ENCODE results near the gene PCDHGA10.
A peak's percentile ranks its signal among the peaks of the same experiment; 100 is the strongest.
"Not testable (repeated sequence)": the region's sequence is repeated elsewhere in the genome, so short reads cannot be mapped to it uniquely, and the experiment has no call there.

Gene PCDHGA10

DNA sequence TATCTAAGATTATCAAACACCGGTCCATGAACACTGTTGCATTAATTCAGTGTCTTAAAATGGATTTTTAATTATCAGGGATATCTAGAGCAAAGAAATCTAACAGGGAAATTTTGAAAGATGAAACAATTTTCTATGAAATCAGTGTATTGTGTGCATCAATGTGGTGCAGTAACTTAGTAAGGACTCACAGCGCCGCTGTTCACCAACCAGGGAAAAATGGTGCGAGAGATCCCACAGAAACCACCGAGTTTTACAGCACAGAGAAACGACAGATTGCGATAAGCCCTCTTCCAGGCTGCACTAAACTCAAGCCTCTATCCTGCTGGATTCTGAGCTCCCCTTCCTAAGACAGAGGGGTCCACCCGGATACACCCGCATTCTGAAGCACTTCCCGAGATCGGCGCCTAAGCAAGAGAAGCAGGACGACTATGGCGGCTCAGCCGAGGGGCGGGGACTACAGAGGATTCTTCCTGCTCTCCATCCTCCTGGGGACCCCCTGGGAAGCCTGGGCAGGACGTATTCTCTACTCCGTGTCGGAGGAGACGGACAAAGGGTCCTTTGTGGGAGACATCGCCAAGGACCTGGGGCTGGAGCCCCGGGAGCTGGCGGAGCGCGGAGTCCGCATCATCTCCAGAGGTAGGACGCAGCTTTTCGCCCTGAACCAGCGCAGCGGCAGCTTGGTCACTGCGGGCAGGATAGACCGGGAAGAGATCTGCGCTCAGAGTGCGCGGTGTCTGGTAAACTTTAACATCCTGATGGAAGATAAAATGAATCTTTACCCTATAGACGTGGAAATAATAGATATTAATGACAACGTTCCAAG, 30.1 kb upstream of the PCDHGA10 start, which contains the start of gene PCDHGA7:
TSS of gene PCDHGA7 (plus strand) at position 274 of the 826 bp plus-strand sequence. CDS start at position 432, 158 bp downstream.
- Histone ChIP-seq H3K9me3 (ENCODE audit: control insufficient read depth, low read length) (peaks cover 19% of the 10 kb centered on the region), H3K36me3 (ENCODE audit: control insufficient read depth, insufficient read depth, low read length) (no peaks in the 10 kb centered on the region), H3K27ac (ENCODE audit: low read depth, low read length, severe bottlenecking) (no peak within 1 kb of the TSS), H3K4me3 (ENCODE audit: extremely low read depth, insufficient read depth, low read length, poor library complexity, severe bottlenecking) (no peak within 1 kb of the TSS), H3K4me1 (ENCODE audit: control insufficient read depth, insufficient read depth, low read length, poor library complexity, severe bottlenecking) (no peaks in the 10 kb centered on the region)
- 94 to 96% methylated on average over 35 to 36 of the region's 37 CpGs for whole genome bisulfite sequencing, 2 experiments (ENCODE audit: insufficient coverage in 2 of 2)

- Histone ChIP-seq H3K36me3 (ENCODE audit: control insufficient read depth, insufficient read depth, low read length) (no peaks in the 10 kb centered on the region), H3K27ac (ENCODE audit: low read depth, low read length, severe bottlenecking) (no peak overlapping the region), H3K9me3 (ENCODE audit: control insufficient read depth, low read length) (peaks cover 20% of the 10 kb centered on the region), H3K4me3 (ENCODE audit: extremely low read depth, insufficient read depth, low read length, poor library complexity, severe bottlenecking) (no peak overlapping the region), H3K4me1 (ENCODE audit: control insufficient read depth, insufficient read depth, low read length, poor library complexity, severe bottlenecking) (no peaks in the 10 kb centered on the region)
- 95 to 98% methylated on average over 14 to 20 of the region's 21 CpGs for WGBS, 2 experiments (ENCODE audit: insufficient coverage in 2 of 2)
These were observed 29.4 kb upstream of the PCDHGA10 start for GRCh38 chr5:141383345-141383744.

- 94 to 95% methylated on average over 39 to 43 of the region's 43 CpGs for WGBS, 2 experiments (ENCODE audit: insufficient coverage in 2 of 2)
- Histone ChIP-seq H3K9me3 (ENCODE audit: control insufficient read depth, low read length) (peaks cover 31% of the 10 kb centered on the region), H3K27ac (ENCODE audit: low read depth, low read length, severe bottlenecking) (no peak overlapping the region), H3K36me3 (ENCODE audit: control insufficient read depth, insufficient read depth, low read length) (no peaks in the 10 kb centered on the region), H3K4me1 (ENCODE audit: control insufficient read depth, insufficient read depth, low read length, poor library complexity, severe bottlenecking) (no peaks in the 10 kb centered on the region), H3K4me3 (ENCODE audit: extremely low read depth, insufficient read depth, low read length, poor library complexity, severe bottlenecking) (no peak overlapping the region)
These were observed 28.1 kb upstream of the PCDHGA10 start for GRCh38 chr5:141384471-141385267.

GRCh38 chr5:141387557-141388311, 25.1 kb upstream of the PCDHGA10 start, which contains the start of gene PCDHGB4:
TSS of gene PCDHGB4 (plus strand) at chr5:141387698. CDS start at chr5:141387885, 187 bp downstream.
- peak within 1 kb of the TSS; percentile 18 for H3K4me3 ChIP-seq (ENCODE audit: extremely low read depth, insufficient read depth, low read length, poor library complexity, severe bottlenecking)
- 64 to 74% methylated on average over 12 to 15 of the region's 40 CpGs for WGBS, 2 experiments (ENCODE audit: insufficient coverage in 2 of 2)
- H3K36me3 ChIP-seq (ENCODE audit: control insufficient read depth, insufficient read depth, low read length); H3K27ac ChIP-seq (ENCODE audit: low read depth, low read length, severe bottlenecking); H3K4me1 ChIP-seq (ENCODE audit: control insufficient read depth, insufficient read depth, low read length, poor library complexity, severe bottlenecking): not testable (repeated sequence)
- H3K9me3 ChIP-seq (ENCODE audit: control insufficient read depth, low read length) = peaks cover 49% of the 10 kb centered on the region

GRCh38 chr5:141388661-141389060, 24.1 kb upstream of the PCDHGA10 start:
- H3K9me3 ChIP-seq (ENCODE audit: control insufficient read depth, low read length) = peaks cover 50% of the 10 kb centered on the region
- no peak overlapping the region for H3K27ac ChIP-seq (ENCODE audit: low read depth, low read length, severe bottlenecking)
- H3K4me3 ChIP-seq (ENCODE audit: extremely low read depth, insufficient read depth, low read length, poor library complexity, severe bottlenecking) = no peak overlapping the region
- no peaks in the 10 kb centered on the region for H3K4me1 ChIP-seq (ENCODE audit: control insufficient read depth, insufficient read depth, low read length, poor library complexity, severe bottlenecking)
- peaks cover 14% of the 10 kb centered on the region for H3K36me3 ChIP-seq (ENCODE audit: control insufficient read depth, insufficient read depth, low read length)
- 94 to 98% methylated on average over 4 to 6 of the region's 10 CpGs for WGBS, 2 experiments (ENCODE audit: insufficient coverage in 2 of 2)

- H3K4me3 ChIP-seq (ENCODE audit: extremely low read depth, insufficient read depth, low read length, poor library complexity, severe bottlenecking) = no peak overlapping the region
- H3K27ac ChIP-seq (ENCODE audit: low read depth, low read length, severe bottlenecking) = no peak overlapping the region
- no peaks in the 10 kb centered on the region for H3K4me1 ChIP-seq (ENCODE audit: control insufficient read depth, insufficient read depth, low read length, poor library complexity, severe bottlenecking)
- H3K9me3 ChIP-seq (ENCODE audit: control insufficient read depth, low read length) = peaks cover 56% of the 10 kb centered on the region
- peaks cover 15% of the 10 kb centered on the region for H3K36me3 ChIP-seq (ENCODE audit: control insufficient read depth, insufficient read depth, low read length)
- WGBS, 2 experiments (ENCODE audit: insufficient coverage in 2 of 2) = 95 to 97% methylated on average over 70 to 77 of the region's 77 CpGs
These were observed 23.4 kb upstream of the PCDHGA10 start for GRCh38 chr5:141389153-141390042.

GRCh38 chr5:141392429-141393198, 20.2 kb upstream of the PCDHGA10 start, which contains the start of gene PCDHGA8:
TSS of gene PCDHGA8 (plus strand) at chr5:141392633. CDS start at chr5:141392814, 181 bp downstream.
- Histone ChIP-seq H3K27ac (ENCODE audit: low read depth, low read length, severe bottlenecking) (no peak within 1 kb of the TSS), H3K4me1 (ENCODE audit: control insufficient read depth, insufficient read depth, low read length, poor library complexity, severe bottlenecking) (no peaks in the 10 kb centered on the region), H3K36me3 (ENCODE audit: control insufficient read depth, insufficient read depth, low read length) (peaks cover 15% of the 10 kb centered on the region), H3K9me3 (ENCODE audit: control insufficient read depth, low read length) (peaks cover 63% of the 10 kb centered on the region), H3K4me3 (ENCODE audit: extremely low read depth, insufficient read depth, low read length, poor library complexity, severe bottlenecking) (no peak within 1 kb of the TSS)
- 92 to 96% methylated on average over 31 to 37 of the region's 38 CpGs for WGBS, 2 experiments (ENCODE audit: insufficient coverage in 2 of 2)

- H3K4me3 ChIP-seq (ENCODE audit: extremely low read depth, insufficient read depth, low read length, poor library complexity, severe bottlenecking) = no peak overlapping the region
- no peaks in the 10 kb centered on the region for H3K4me1 ChIP-seq (ENCODE audit: control insufficient read depth, insufficient read depth, low read length, poor library complexity, severe bottlenecking)
- H3K27ac ChIP-seq (ENCODE audit: low read depth, low read length, severe bottlenecking) = no peak overlapping the region
- 95% methylated on average over 19 to 20 of the region's 21 CpGs for WGBS, 2 experiments (ENCODE audit: insufficient coverage in 2 of 2)
- H3K9me3 ChIP-seq (ENCODE audit: control insufficient read depth, low read length) = peaks cover 63% of the 10 kb centered on the region
- H3K36me3 ChIP-seq (ENCODE audit: control insufficient read depth, insufficient read depth, low read length) = peaks cover 15% of the 10 kb centered on the region
These were observed 19.5 kb upstream of the PCDHGA10 start for GRCh38 chr5:141393267-141393666.

GRCh38 chr5:141394401-141395187, 18.2 kb upstream of the PCDHGA10 start:
- H3K9me3 ChIP-seq (ENCODE audit: control insufficient read depth, low read length) = peaks cover 63% of the 10 kb centered on the region

More at GRCh38 chr5:141394401-141395187, 18.2 kb upstream of the PCDHGA10 start:
- H3K36me3 ChIP-seq (ENCODE audit: control insufficient read depth, insufficient read depth, low read length) = peaks cover 15% of the 10 kb centered on the region
- not testable (repeated sequence) for H3K4me3 ChIP-seq (ENCODE audit: extremely low read depth, insufficient read depth, low read length, poor library complexity, severe bottlenecking); H3K4me1 ChIP-seq (ENCODE audit: control insufficient read depth, insufficient read depth, low read length, poor library complexity, severe bottlenecking); H3K27ac ChIP-seq (ENCODE audit: low read depth, low read length, severe bottlenecking)
- WGBS, 2 experiments (ENCODE audit: insufficient coverage in 2 of 2) = 93 to 96% methylated on average over 18 to 35 of the region's 53 CpGs
